Tibial nerve (tissue), 3 donors: ENCODE measurements around the gene HDHD5.

Experiments used
- CTCF ChIP-seq, 5 experiments: fragments of 200-600 bp in 3 of 5; fragments of 450-650 bp in 2 of 5; sonication (generic) in 3 of 5; IDR thresholded peaks; one replicate each; pipeline ENCODE4 v1.5.1; 2016 to 2019; ENCODE audit warnings: antibody characterized with exemption in 5 of 5, mild to moderate bottlenecking in 3 of 5, moderate library complexity in 2 of 5
- POLR2A ChIP-seq, 2 donors: fragments of 450-650 bp; IDR thresholded peaks; one replicate each; pipeline ENCODE4 v1.6.1; 2017; ENCODE audit warnings: antibody characterized with exemption in 2 of 2, mild to moderate bottlenecking in 2 of 2, moderate library complexity in 2 of 2

DNA sequence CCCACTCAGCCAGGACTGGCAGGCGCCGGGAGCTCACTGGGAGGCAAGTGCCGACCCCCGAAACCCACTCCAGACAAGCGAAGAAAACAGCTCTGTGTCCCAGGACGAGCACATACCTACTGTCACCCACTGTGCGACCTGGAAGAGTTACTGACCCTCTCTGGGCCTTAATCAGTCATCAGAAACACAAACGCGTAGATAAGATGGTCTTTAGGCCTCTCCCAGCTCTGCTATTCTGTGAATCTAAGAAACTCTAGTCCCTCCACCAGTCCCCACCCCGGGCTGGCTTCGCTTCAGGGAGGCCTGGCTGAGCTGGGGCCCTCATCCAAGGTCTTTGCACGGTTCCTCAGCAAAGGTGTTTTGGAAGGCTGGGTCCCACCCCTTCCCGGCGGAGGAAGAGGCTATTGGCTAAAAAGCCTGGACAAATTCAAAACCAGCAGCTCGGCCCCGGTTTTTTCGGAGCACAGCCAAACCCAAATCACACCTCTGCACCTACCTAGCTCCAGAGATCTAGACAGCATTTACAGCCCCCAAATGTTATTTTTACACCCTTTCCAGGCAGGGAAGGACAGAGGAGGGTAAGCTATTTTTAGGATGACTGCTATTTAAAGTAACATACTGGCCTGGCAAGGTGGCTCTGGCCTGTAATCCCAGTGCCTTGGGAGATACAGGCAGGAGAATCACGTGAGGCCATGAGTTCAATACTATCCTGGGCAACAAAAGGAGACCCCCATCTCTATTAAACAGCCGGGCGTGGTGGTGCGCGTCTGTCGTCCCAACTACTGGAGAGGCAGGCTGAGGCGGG, 13.2 kb upstream of the HDHD5 start:
- TF ChIP-seq POLR2A (IDR thresholded peaks at IDR 0.05), result no peak
- no peak for TF ChIP-seq CTCF (IDR thresholded peaks at IDR 0.05)
